Neural progenitor cell (in vitro differentiated cells): Measurements from ENCODE around the gene CEACAM3.

Experiments
- CTCF ChIP-seq: fragments of 200-600 bp; sonication (generic); IDR thresholded peaks from 2 replicates; pipeline ENCODE4 v1.5.1; 2017; ENCODE audit warnings: antibody characterized with exemption, mild to moderate bottlenecking
- EZH2 ChIP-seq: fragments of 200-600 bp; sonication (generic); IDR thresholded peaks from 2 replicates; pipeline ENCODE4 v1.6.1; 2017; ENCODE audit warnings: antibody characterized with exemption, mild to moderate bottlenecking, moderate library complexity

DNA sequence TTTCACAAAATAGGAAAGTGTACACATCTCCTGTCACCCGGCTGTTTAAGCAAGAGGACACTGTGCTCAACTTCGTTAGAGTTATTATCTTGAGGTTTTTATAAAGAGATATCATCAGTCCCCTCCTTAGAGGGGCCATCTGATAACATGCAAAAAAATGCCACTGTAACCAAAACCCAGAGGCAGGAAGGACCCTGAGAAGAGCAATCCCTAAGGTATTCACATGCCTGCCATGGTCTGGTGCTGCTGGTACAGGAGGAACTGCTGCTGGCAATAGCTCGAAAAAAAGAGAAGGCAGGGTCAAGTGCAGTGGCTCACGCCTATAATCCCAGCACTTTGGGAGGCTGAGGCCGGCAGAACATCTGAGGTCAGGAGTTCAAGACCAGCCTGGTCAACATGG, 12.8 kb upstream of the CEACAM3 start:
- no peak for TF ChIP-seq CTCF
- TF ChIP-seq EZH2, result no peak
